Liver (tissue), 9 donors: Measurements from ENCODE around the gene POLL. TPM values are rescaled to one million over a fixed set of nuclear protein-coding genes. Genes with fewer than 3 reads are reported as not detected.

Source experiments
- DNase-seq: peaks from one replicate; pipeline ENCODE4 v3.0.0-alpha.2; 2017; ENCODE audit warnings: low spot score
- H3K27ac ChIP-seq, 2 donors: one replicate each; pipeline ENCODE4 v1.7.0; 2013; ENCODE audit warnings: inconsistent platforms in 2 of 2, low read length in 2 of 2, control low read depth in 1 of 2, low read depth in 1 of 2, mild to moderate bottlenecking in 1 of 2
- H3K27me3 ChIP-seq, 4 donors: one replicate each; pipeline versions ENCODE4 v1.6.1 to v1.7.0; 2013; ENCODE audit warnings: low read length in 3 of 4, inconsistent platforms in 1 of 4, mild to moderate bottlenecking in 1 of 4, moderate library complexity in 1 of 4; ENCODE audit not compliant: control insufficient read depth in 4 of 4, insufficient read depth in 4 of 4
- H3K36me3 ChIP-seq, 4 donors: one replicate each; pipeline versions ENCODE4 v1.6.1 to v1.7.0; 2013; ENCODE audit warnings: low read length in 3 of 4, mild to moderate bottlenecking in 3 of 4, low read depth in 1 of 4, moderate library complexity in 1 of 4; ENCODE audit not compliant: control insufficient read depth in 4 of 4, insufficient read depth in 3 of 4
- H3K4me1 ChIP-seq, 4 donors: one replicate each; pipeline versions ENCODE4 v1.6.1 to v1.7.0; 2013; ENCODE audit warnings: low read length in 3 of 4, mild to moderate bottlenecking in 3 of 4, moderate library complexity in 1 of 4; ENCODE audit not compliant: control insufficient read depth in 4 of 4, insufficient read depth in 4 of 4
- H3K4me3 ChIP-seq, 3 donors: one replicate each; pipeline versions ENCODE4 v1.6.1 to v1.7.0; 2013; ENCODE audit warnings: low read length in 3 of 3, control low read depth in 1 of 3, low read depth in 1 of 3, mild to moderate bottlenecking in 1 of 3
- H3K9ac ChIP-seq, 2 donors: one replicate each; pipeline ENCODE4 v1.7.0; 2013; ENCODE audit warnings: low read length in 2 of 2, mild to moderate bottlenecking in 2 of 2, moderate library complexity in 2 of 2, control low read depth in 1 of 2, low read depth in 1 of 2
- H3K9me3 ChIP-seq, 4 donors: one replicate each; pipeline versions ENCODE4 v1.6.1 to v1.7.0; 2013; ENCODE audit warnings: low read length in 3 of 4; ENCODE audit not compliant: control insufficient read depth in 4 of 4
- CTCF ChIP-seq: fragments of 150-350 bp; IDR thresholded peaks from 2 replicates; pipeline ENCODE4 v1.5.1; 2017; ENCODE audit warnings: improper control_type of control experiment, low read depth, low read length; ENCODE audit not compliant: missing input control
- EGR1 ChIP-seq, 2 donors: IDR thresholded peaks; 2 replicates each; pipeline ENCODE4 v1.6.1; 2016 to 2018; ENCODE audit warnings: antibody characterized with exemption in 2 of 2, low read depth in 2 of 2
- FOXA2 ChIP-seq: IDR thresholded peaks from 2 replicates; pipeline ENCODE4 v1.6.1; 2016; ENCODE audit warnings: antibody characterized with exemption
- GABPA ChIP-seq, 2 donors: IDR thresholded peaks in 1 of 2; conservative IDR thresholded peaks in 1 of 2; 2 replicates each; pipeline ENCODE4 v1.6.1; 2016; ENCODE audit warnings: antibody characterized with exemption in 2 of 2, mild to moderate bottlenecking in 1 of 2, moderate library complexity in 1 of 2
- HNF4A ChIP-seq, 2 donors: conservative IDR thresholded peaks; 2 replicates each; pipeline ENCODE4 v1.6.1; 2016; ENCODE audit warnings: antibody characterized with exemption in 2 of 2, mild to moderate bottlenecking in 2 of 2
- HNF4G ChIP-seq: IDR thresholded peaks from 2 replicates; pipeline ENCODE4 v1.6.1; 2016; ENCODE audit warnings: antibody characterized with exemption
- JUND ChIP-seq, 2 donors: IDR thresholded peaks; 2 replicates each; pipeline ENCODE4 v1.6.1; 2016; ENCODE audit warnings: antibody characterized with exemption in 2 of 2
- MAX ChIP-seq: IDR thresholded peaks from 2 replicates; pipeline ENCODE4 v1.6.1; 2016; ENCODE audit warnings: antibody characterized with exemption
- NR2F2 ChIP-seq: IDR thresholded peaks from 2 replicates; pipeline ENCODE4 v1.6.1; 2016; ENCODE audit warnings: antibody characterized with exemption
- RAD21 ChIP-seq, 2 donors: IDR thresholded peaks; 2 replicates each; pipeline ENCODE4 v1.6.1; 2016; ENCODE audit warnings: antibody characterized with exemption in 2 of 2, mild to moderate bottlenecking in 2 of 2
- REST ChIP-seq: IDR thresholded peaks from 2 replicates; pipeline ENCODE4 v1.6.1; 2016; ENCODE audit warnings: antibody characterized with exemption, mild to moderate bottlenecking
- RXRA ChIP-seq, 2 donors: IDR thresholded peaks; 2 replicates each; pipeline ENCODE4 v1.6.1; 2017 to 2018; ENCODE audit warnings: antibody characterized with exemption in 2 of 2, mild to moderate bottlenecking in 1 of 2
- TAF1 ChIP-seq: conservative IDR thresholded peaks from 2 replicates; pipeline ENCODE4 v1.6.1; 2016; ENCODE audit warnings: antibody characterized with exemption, mild to moderate bottlenecking
- YY1 ChIP-seq: IDR thresholded peaks from 2 replicates; pipeline ENCODE4 v1.6.1; 2016; ENCODE audit warnings: antibody characterized with exemption, mild to moderate bottlenecking
- ZBTB33 ChIP-seq: IDR thresholded peaks from 2 replicates; pipeline ENCODE4 v1.6.1; 2016; ENCODE audit warnings: antibody characterized with exemption
- WGBS: extraction: QIAGEN DNeasy Blood & Tissue Kit; methylation state at CpG from one replicate; pipeline ENCODE4 v1.1.7; 2013; 5-methylcytosine and 5-hydroxymethylcytosine counted together
- polyA plus RNA-seq, 2 donors: library from polyadenylated mRNA; stranded (reverse) in 1 of 2; unstranded in 1 of 2; fragments of 200-250 nt in 1 of 2; fragments of >200 nt in 1 of 2; fragmentation: Nextera tagmentation in 1 of 2; extraction: Ambion mirVana in 1 of 2; gene quantifications; one replicate each; pipeline versions ENCODE4 v1.2.1 to v1.2.3, GENCODE V29; 2013 to 2015
- total RNA-seq, 2 donors: library from RNA; depleted of rRNA; stranded (reverse); fragments of >200 nt; gene quantifications; one replicate each; pipeline ENCODE4 v1.2.3, GENCODE V29; 2014
- donor health status: healthy.
- donor health status: healthy.
- donor health status: healthy.
- donor health status: healthy.
- donor health status: healthy.

Gene POLL
- total and polyA plus RNA-seq, 4 donors: 8.8 to 13.0 (median 10.3) TPM

GRCh38 chr10:101616415-101617101 is 28.5 kb upstream of the POLL start:
- WGBS: 78% methylated on average over 9 of the region's 9 CpGs
- H3K9me3 ChIP-seq: no peaks in the 10 kb centered on the region
- no peak for DNase-seq
- no peaks in the 10 kb centered on the region for H3K4me1 ChIP-seq
- no peak overlapping the region for H3K9ac ChIP-seq
- H3K27ac ChIP-seq: no peak overlapping the region
- H3K4me3 ChIP-seq: no peak overlapping the region
- TF ChIP-seq HNF4G: no peak
- TF ChIP-seq ZBTB33: no peak
- TF ChIP-seq CTCF: no peak
- no peak for TF ChIP-seq TAF1
- TF ChIP-seq GABPA (IDR thresholded peaks at IDR 0.05 in 1 of 2, conservative IDR thresholded peaks at IDR 0.05 in 1 of 2): no peak
- TF ChIP-seq REST: no peak
- peaks cover 0 to 26% (median 9%) of the 10 kb centered on the region in 4 donors for H3K36me3 ChIP-seq
- no peaks in the 10 kb centered on the region for H3K27me3 ChIP-seq

GRCh38 chr10:101615525-101616116 is 27.6 kb upstream of the POLL start:
- Histone ChIP-seq H3K4me1 (no peaks in the 10 kb centered on the region), H3K9ac (no peak overlapping the region), H3K36me3 (peaks cover 2 to 29% (median 15%) of the 10 kb centered on the region in 4 donors), H3K27me3 (no peaks in the 10 kb centered on the region), H3K4me3 (no peak overlapping the region), H3K9me3 (no peaks in the 10 kb centered on the region), H3K27ac (no peak overlapping the region)
- no peak for DNase-seq
- WGBS: over 99% methylated on average over 5 of the region's 5 CpGs
- TF ChIP-seq GABPA (IDR thresholded peaks at IDR 0.05 in 1 of 2, conservative IDR thresholded peaks at IDR 0.05 in 1 of 2) (no peak), NR2F2 (no peak), JUND (IDR thresholded peaks at IDR 0.05) (no peak), MAX (no peak), HNF4A (conservative IDR thresholded peaks at IDR 0.05) (no peak), RXRA (IDR thresholded peaks at IDR 0.05) (no peak), TAF1 (no peak), YY1 (no peak), EGR1 (IDR thresholded peaks at IDR 0.05; ENCODE audit: low read depth in 2 of 2) (no peak), ZBTB33 (no peak), CTCF (no peak), FOXA2 (no peak), HNF4G (no peak), RAD21 (IDR thresholded peaks at IDR 0.05) (no peak)
